ENCODE measurements around the gene FHOD3. TPM values are rescaled to one million over a fixed set of nuclear protein-coding genes. Genes with fewer than 3 reads are reported as not detected.

Gene FHOD3
- total RNA-seq, 4 donors from 2014 or later = 0.26 to 13.8 (median 4.9) TPM; not detected in 1

DNA sequence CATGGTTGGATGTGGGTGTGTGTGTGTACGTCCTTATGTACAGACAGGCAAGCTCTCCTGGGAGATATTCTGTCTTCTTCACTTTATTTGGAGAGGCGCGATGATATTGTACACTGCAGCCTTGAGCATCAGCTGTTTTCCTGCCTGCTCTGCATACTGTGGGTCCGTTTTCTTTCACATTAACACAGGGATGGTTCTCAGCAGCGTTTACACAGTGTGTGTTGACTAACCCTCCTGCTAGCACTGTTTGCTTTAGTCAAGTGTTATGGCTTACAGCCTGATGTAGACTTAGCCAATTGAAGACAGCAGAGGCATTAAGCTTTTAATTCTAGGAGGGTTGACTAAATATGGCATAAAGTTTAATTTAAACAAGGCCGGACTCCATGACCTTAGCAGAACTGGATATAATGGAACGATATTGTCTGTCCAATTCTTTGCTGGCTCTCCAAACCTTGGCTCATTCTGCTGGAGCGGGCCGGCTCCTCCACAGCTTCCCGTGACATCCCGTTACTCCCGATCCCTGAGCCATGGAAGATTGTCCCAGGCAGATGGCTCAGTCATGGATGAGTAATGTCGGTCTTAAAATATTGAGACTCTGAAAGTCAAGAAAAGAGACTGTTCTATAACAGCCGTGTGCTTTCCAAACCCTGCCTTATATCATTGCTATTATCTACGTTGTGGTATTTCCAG, 396.6 kb downstream of the FHOD3 start:
- TF ChIP-seq, protein P1, sequence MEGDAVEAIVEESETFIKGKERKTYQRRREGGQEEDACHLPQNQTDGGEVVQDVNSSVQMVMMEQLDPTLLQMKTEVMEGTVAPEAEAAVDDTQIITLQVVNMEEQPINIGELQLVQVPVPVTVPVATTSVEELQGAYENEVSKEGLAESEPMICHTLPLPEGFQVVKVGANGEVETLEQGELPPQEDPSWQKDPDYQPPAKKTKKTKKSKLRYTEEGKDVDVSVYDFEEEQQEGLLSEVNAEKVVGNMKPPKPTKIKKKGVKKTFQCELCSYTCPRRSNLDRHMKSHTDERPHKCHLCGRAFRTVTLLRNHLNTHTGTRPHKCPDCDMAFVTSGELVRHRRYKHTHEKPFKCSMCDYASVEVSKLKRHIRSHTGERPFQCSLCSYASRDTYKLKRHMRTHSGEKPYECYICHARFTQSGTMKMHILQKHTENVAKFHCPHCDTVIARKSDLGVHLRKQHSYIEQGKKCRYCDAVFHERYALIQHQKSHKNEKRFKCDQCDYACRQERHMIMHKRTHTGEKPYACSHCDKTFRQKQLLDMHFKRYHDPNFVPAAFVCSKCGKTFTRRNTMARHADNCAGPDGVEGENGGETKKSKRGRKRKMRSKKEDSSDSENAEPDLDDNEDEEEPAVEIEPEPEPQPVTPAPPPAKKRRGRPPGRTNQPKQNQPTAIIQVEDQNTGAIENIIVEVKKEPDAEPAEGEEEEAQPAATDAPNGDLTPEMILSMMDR (IDR thresholded peaks at IDR 0.05) = no peak
- Histone ChIP-seq H3K27ac (no peak overlapping the region), H3K27me3 (no peaks in the 10 kb centered on the region), H3K4me3 (no peak overlapping the region), H3K36me3 (no peaks in the 10 kb centered on the region), H3K4me1 (peaks cover 0 to 5% of the 10 kb centered on the region in 2 donors), H3K9me3 (no peaks in the 10 kb centered on the region)
- intact Hi-C loops (cut with DNase I; ENCODE audit: low total_unique reads) = no loop called here
- no peak for DNase-seq

DNA sequence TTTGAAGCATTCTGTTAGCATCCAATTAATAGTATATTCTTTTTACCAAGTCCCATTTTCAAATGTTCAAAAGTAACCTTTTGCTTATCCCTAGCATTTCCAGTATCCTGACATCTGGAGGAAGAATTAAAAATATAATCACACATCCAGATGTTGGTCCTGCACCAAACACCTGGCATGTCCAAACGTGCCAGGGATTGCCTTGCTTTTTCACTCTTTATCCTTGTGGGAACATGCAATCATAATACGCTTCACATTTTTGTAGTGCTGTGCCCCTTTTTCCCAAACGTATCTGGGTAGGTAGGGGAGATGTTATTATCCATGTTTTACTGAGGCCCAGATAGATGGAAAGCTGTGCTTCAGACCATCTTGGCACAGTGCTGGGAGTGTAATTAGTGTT, 398.3 kb downstream of the FHOD3 start:
- intact Hi-C loops (cut with DNase I; ENCODE audit: low total_unique reads) = no loop called here
- TF ChIP-seq POLR2A (IDR thresholded peaks at IDR 0.05) = no peak
- TF ChIP-seq, protein P1 (IDR thresholded peaks at IDR 0.05) = no peak

GRCh38 chr18:36697905-36698304, 400.4 kb downstream of the FHOD3 start:
- Histone ChIP-seq H3K4me1 (peaks cover 0 to 5% of the 10 kb centered on the region in 2 donors), H3K9me3 (no peaks in the 10 kb centered on the region), H3K27ac (no peak overlapping the region), H3K27me3 (no peaks in the 10 kb centered on the region), H3K4me3 (no peak overlapping the region), H3K36me3 (no peaks in the 10 kb centered on the region)
- TF ChIP-seq POLR2A (IDR thresholded peaks at IDR 0.05) = no peak
- intact Hi-C loops (cut with DNase I; ENCODE audit: low total_unique reads) = no loop called here
- DNase-seq = no peak

More for the DNA sequence above, 398.3 kb downstream of the FHOD3 start:
- no peaks in the 10 kb centered on the region for H3K36me3 ChIP-seq
- H3K4me1 ChIP-seq = peaks cover 0 to 5% of the 10 kb centered on the region in 2 donors
- no peaks in the 10 kb centered on the region for H3K9me3 ChIP-seq
- DNase-seq = no peak
- no peak overlapping the region for H3K27ac ChIP-seq
- H3K4me3 ChIP-seq = no peak overlapping the region
- H3K27me3 ChIP-seq = no peaks in the 10 kb centered on the region

GRCh38 chr18:36700955-36701354, 403.4 kb downstream of the FHOD3 start:
- H3K36me3 ChIP-seq = no peaks in the 10 kb centered on the region
- intact Hi-C loops (cut with DNase I; ENCODE audit: low total_unique reads) = no loop called here

DNA sequence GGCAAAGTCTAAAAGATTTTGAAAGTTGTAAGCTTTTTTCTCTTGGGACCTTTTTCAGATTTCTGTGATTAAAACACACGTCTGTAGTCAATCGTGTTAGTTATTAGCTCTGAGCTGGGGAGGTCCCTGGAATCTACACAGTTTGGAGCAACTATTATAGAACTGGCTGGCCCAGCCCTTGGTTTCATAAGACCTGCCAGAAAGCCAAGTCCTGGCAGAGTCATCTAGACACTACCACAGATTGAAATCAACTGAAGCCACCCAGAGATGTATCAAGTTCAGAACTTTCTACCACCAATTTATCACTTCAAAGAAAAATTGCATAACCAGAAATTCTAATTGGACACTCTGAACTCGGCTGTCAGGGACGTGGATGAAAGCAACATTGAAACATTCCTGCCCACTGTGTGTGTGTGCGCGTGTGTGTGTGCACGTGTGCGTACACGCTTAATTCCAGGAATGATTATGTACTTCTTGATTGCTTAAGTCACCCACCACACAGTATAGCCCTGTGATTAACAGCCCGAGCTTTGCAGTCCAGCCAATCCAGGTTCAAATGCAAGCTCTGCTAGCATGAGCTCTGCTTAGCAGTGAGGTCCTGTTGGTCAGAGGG, 405.0 kb downstream of the FHOD3 start:
- intact Hi-C loops (cut with DNase I; ENCODE audit: low total_unique reads) = no loop called here
- H3K36me3 ChIP-seq = no peaks in the 10 kb centered on the region
- no peak overlapping the region for H3K4me3 ChIP-seq
- no peak overlapping the region for H3K27ac ChIP-seq
- H3K4me1 ChIP-seq = no peaks in the 10 kb centered on the region
- H3K9me3 ChIP-seq = no peaks in the 10 kb centered on the region
- TF ChIP-seq, protein P1 (IDR thresholded peaks at IDR 0.05) = no peak
- no peak for TF ChIP-seq POLR2A (IDR thresholded peaks at IDR 0.05)
- no peaks in the 10 kb centered on the region for H3K27me3 ChIP-seq
- DNase-seq = no peak

More at GRCh38 chr18:36700955-36701354, 403.4 kb downstream of the FHOD3 start:
- DNase-seq = no peak
- Histone ChIP-seq H3K27ac (no peak overlapping the region), H3K27me3 (no peaks in the 10 kb centered on the region), H3K9me3 (no peaks in the 10 kb centered on the region), H3K4me1 (no peaks in the 10 kb centered on the region), H3K4me3 (no peak overlapping the region)
- no peak for TF ChIP-seq POLR2A (IDR thresholded peaks at IDR 0.05)
- TF ChIP-seq, protein P1 (IDR thresholded peaks at IDR 0.05) = no peak

Data from uterus (tissue), 4 donors.